ENCODE measurements around the gene RNH1.
A peak's percentile ranks its signal among the peaks of the same experiment; 100 is the strongest.

Gene RNH1

DNA sequence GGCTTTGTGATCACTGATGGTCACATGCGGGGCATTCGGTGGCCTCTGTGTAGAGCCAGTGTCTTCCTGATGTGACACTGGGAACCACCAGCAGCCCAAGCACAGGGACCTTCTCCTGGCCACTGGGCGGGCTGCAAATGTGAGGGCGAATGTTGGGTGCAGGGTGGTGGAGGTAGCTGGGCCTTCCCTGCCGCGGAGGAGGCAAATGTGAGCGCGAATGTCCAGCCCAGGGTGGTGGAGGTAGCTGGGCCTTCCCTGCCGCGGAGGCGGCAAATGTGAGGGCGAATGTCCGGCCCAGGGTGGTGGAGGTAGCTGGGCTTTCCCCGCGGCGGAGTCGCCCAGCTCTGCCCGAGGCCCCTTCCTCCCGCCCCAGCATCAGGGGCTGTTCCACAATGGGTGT, 33.6 kb downstream of the RNH1 start:
- Histone ChIP-seq H4K8ac (ENCODE audit: low read depth, low read length) (no peak overlapping the region), H3K4ac (ENCODE audit: low read depth, low read length) (no peak overlapping the region), H2BK15ac (replicated peaks; ENCODE audit: low read depth) (no peak overlapping the region), H3K27ac (ENCODE audit: low read depth, low read length) (no peak overlapping the region), H3K18ac (ENCODE audit: low read length) (no peak overlapping the region), H2BK5ac (ENCODE audit: low read length) (no peak overlapping the region), H3K36me3 (ENCODE audit: control insufficient read depth, insufficient read depth, low read length) (peaks cover 2% of the 10 kb centered on the region), H3K9ac (ENCODE audit: low read length) (no peak overlapping the region), H2BK120ac (ENCODE audit: low read depth, low read length) (no peak overlapping the region), H3K4me2 (ENCODE audit: low read length) (no peak overlapping the region), H3K4me1 (ENCODE audit: control insufficient read depth, low read depth, low read length) (peaks cover 4% of the 10 kb centered on the region), H3K27me3 (ENCODE audit: insufficient read depth, low read length, poor library complexity) (no peaks in the 10 kb centered on the region), H3K79me1 (ENCODE audit: low read length) (peaks cover 14% of the 10 kb centered on the region), H4K5ac (ENCODE audit: low read length) (no peak overlapping the region), H3K23ac (ENCODE audit: low read length) (no peak overlapping the region), H3K4me3 (ENCODE audit: low read length) (no peak overlapping the region), H3K56ac (ENCODE audit: low read length) (no peak overlapping the region), H2AK5ac (ENCODE audit: low read length) (no peak overlapping the region), H3K79me2 (ENCODE audit: control insufficient read depth, insufficient read depth, low read length) (peaks cover 12% of the 10 kb centered on the region)
- no peak for DNase-seq
- no CpG with 5 or more reads among the region's 19 CpGs for WGBS (ENCODE audit: extremely low coverage, insufficient coverage, low lambda C conversion rate)

DNA sequence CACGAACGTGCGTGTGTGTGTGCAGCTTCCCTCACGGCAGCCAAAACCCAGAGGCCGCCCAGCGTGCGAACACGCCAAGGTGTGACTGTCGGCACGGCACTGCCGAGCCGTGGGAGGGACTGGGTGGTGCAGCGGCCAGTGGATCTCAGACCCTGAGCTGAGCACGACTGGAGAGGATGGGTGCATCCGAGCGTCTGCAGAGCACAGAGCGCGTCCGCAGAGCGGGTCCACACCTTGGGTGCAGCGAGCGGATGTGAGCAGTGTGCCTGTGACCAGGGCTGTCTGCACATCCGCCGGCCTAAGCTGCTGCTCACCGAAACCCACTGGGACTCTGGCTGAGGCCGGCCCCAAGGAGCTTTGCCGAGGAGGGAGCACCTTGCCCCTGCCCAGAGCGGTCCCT, 34.2 kb downstream of the RNH1 start:
- Histone ChIP-seq H2BK120ac (ENCODE audit: low read depth, low read length) (no peak overlapping the region), H3K79me1 (ENCODE audit: low read length) (peaks cover 14% of the 10 kb centered on the region), H3K79me2 (ENCODE audit: control insufficient read depth, insufficient read depth, low read length) (peaks cover 12% of the 10 kb centered on the region), H3K36me3 (ENCODE audit: control insufficient read depth, insufficient read depth, low read length) (peaks cover 2% of the 10 kb centered on the region), H3K27ac (ENCODE audit: low read depth, low read length) (no peak overlapping the region), H3K4me3 (ENCODE audit: low read length) (no peak overlapping the region), H4K5ac (ENCODE audit: low read length) (no peak overlapping the region), H3K27me3 (ENCODE audit: insufficient read depth, low read length, poor library complexity) (no peaks in the 10 kb centered on the region), H3K4me1 (ENCODE audit: control insufficient read depth, low read depth, low read length) (peaks cover 4% of the 10 kb centered on the region), H3K4me2 (ENCODE audit: low read length) (no peak overlapping the region), H4K8ac (ENCODE audit: low read depth, low read length) (no peak overlapping the region), H2BK5ac (ENCODE audit: low read length) (no peak overlapping the region), H2BK15ac (replicated peaks; ENCODE audit: low read depth) (no peak overlapping the region), H3K18ac (ENCODE audit: low read length) (no peak overlapping the region), H3K9ac (ENCODE audit: low read length) (no peak overlapping the region), H3K4ac (ENCODE audit: low read depth, low read length) (no peak overlapping the region), H2AK5ac (ENCODE audit: low read length) (no peak overlapping the region), H3K23ac (ENCODE audit: low read length) (no peak overlapping the region), H3K56ac (ENCODE audit: low read length) (no peak overlapping the region)
- WGBS (ENCODE audit: extremely low coverage, insufficient coverage, low lambda C conversion rate) = no CpG with 5 or more reads among the region's 28 CpGs
- DNase-seq = no peak

DNA sequence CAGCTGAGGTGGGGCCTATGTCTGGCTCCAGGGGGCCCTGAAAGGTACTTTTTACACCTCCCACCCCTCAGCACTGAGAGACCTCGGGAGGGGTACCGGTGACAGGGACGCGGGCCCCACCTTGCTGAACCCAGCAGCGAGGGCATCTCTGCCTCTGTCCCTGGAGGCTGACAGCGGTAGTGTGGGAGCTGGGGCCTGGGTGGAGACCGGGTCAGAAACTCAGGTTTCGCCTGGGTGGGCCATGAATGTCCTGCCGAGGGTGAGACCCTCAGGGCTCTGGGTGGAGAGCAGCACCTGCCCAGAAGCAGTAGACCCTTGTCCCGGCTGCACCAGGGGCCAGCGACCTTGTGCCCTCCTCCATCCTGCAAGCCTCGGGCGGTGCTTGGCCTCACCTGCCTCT, 34.8 kb downstream of the RNH1 start:
- peaks cover 12% of the 10 kb centered on the region for H3K79me2 ChIP-seq (ENCODE audit: control insufficient read depth, insufficient read depth, low read length)
- H3K27me3 ChIP-seq (ENCODE audit: insufficient read depth, low read length, poor library complexity) = no peaks in the 10 kb centered on the region
- no peak overlapping the region for H3K4me2 ChIP-seq (ENCODE audit: low read length)
- no peak for DNase-seq
- H3K79me1 ChIP-seq (ENCODE audit: low read length) = peaks cover 14% of the 10 kb centered on the region
- no peak overlapping the region for H2AK5ac ChIP-seq (ENCODE audit: low read length)
- H2BK15ac ChIP-seq (replicated peaks; ENCODE audit: low read depth) = no peak overlapping the region
- no peak overlapping the region for H3K56ac ChIP-seq (ENCODE audit: low read length)
- WGBS (ENCODE audit: extremely low coverage, insufficient coverage, low lambda C conversion rate) = no CpG with 5 or more reads among the region's 13 CpGs
- H3K9ac ChIP-seq (ENCODE audit: low read length) = no peak overlapping the region
- H3K18ac ChIP-seq (ENCODE audit: low read length) = no peak overlapping the region
- no peak overlapping the region for H3K23ac ChIP-seq (ENCODE audit: low read length)
- H2BK5ac ChIP-seq (ENCODE audit: low read length) = no peak overlapping the region
- H3K27ac ChIP-seq (ENCODE audit: low read depth, low read length) = no peak overlapping the region
- no peak overlapping the region for H4K8ac ChIP-seq (ENCODE audit: low read depth, low read length)
- H3K36me3 ChIP-seq (ENCODE audit: control insufficient read depth, insufficient read depth, low read length) = peaks cover 2% of the 10 kb centered on the region
- no peak overlapping the region for H4K5ac ChIP-seq (ENCODE audit: low read length)
- peaks cover 4% of the 10 kb centered on the region for H3K4me1 ChIP-seq (ENCODE audit: control insufficient read depth, low read depth, low read length)
- H3K4me3 ChIP-seq (ENCODE audit: low read length) = no peak overlapping the region
- no peak overlapping the region for H3K4ac ChIP-seq (ENCODE audit: low read depth, low read length)
- no peak overlapping the region for H2BK120ac ChIP-seq (ENCODE audit: low read depth, low read length)

DNA sequence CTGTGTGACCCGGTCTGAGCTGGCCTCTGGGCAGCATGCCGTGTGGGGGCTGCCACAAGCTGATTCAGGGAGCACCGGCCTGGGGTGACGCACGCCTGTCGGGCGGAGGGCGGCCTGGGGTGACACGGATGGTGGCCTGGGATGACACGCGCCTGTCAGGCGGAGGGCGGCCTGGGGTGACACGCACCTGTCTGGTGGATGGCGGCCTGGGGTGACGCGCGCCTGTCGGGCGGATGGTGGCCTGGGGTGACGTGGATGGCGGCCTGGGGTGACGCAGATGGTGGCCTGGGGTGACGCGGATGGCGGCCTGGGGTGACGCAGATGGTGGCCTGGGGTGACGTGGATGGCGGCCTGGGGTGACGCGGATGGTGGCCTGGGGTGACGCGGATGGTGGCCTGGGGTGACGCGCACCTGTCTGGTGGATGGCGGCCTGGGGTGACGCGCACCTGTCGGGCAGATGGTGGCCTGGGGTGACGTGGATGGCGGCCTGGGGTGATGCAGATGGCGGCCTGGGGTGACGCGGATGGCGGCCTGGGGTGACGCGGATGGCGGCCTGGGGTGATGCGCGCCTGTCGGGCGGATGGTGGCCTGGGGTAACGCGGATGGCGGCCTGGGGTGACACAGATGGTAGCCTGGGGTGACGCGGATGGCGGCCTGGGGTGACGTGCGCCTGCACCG, 35.4 kb downstream of the RNH1 start:
- no peak overlapping the region for H3K4me2 ChIP-seq (ENCODE audit: low read length)
- no peak overlapping the region for H3K4me3 ChIP-seq (ENCODE audit: low read length)
- no CpG with 5 or more reads among the region's 61 CpGs for WGBS (ENCODE audit: extremely low coverage, insufficient coverage, low lambda C conversion rate)
- peaks cover 12% of the 10 kb centered on the region for H3K79me2 ChIP-seq (ENCODE audit: control insufficient read depth, insufficient read depth, low read length)
- H3K18ac ChIP-seq (ENCODE audit: low read length) = no peak overlapping the region
- no peak overlapping the region for H2AK5ac ChIP-seq (ENCODE audit: low read length)
- no peak overlapping the region for H3K9ac ChIP-seq (ENCODE audit: low read length)
- no peak overlapping the region for H4K5ac ChIP-seq (ENCODE audit: low read length)
- no peak for DNase-seq
- peaks cover 14% of the 10 kb centered on the region for H3K79me1 ChIP-seq (ENCODE audit: low read length)
- H3K36me3 ChIP-seq (ENCODE audit: control insufficient read depth, insufficient read depth, low read length) = peaks cover 2% of the 10 kb centered on the region
- H2BK120ac ChIP-seq (ENCODE audit: low read depth, low read length) = no peak overlapping the region
- no peak overlapping the region for H3K27ac ChIP-seq (ENCODE audit: low read depth, low read length)
- H2BK15ac ChIP-seq (replicated peaks; ENCODE audit: low read depth) = no peak overlapping the region
- no peak overlapping the region for H2BK5ac ChIP-seq (ENCODE audit: low read length)
- no peaks in the 10 kb centered on the region for H3K27me3 ChIP-seq (ENCODE audit: insufficient read depth, low read length, poor library complexity)
- no peak overlapping the region for H3K4ac ChIP-seq (ENCODE audit: low read depth, low read length)
- H3K56ac ChIP-seq (ENCODE audit: low read length) = no peak overlapping the region
- H4K8ac ChIP-seq (ENCODE audit: low read depth, low read length) = no peak overlapping the region
- H3K4me1 ChIP-seq (ENCODE audit: control insufficient read depth, low read depth, low read length) = peaks cover 4% of the 10 kb centered on the region
- no peak overlapping the region for H3K23ac ChIP-seq (ENCODE audit: low read length)

DNA sequence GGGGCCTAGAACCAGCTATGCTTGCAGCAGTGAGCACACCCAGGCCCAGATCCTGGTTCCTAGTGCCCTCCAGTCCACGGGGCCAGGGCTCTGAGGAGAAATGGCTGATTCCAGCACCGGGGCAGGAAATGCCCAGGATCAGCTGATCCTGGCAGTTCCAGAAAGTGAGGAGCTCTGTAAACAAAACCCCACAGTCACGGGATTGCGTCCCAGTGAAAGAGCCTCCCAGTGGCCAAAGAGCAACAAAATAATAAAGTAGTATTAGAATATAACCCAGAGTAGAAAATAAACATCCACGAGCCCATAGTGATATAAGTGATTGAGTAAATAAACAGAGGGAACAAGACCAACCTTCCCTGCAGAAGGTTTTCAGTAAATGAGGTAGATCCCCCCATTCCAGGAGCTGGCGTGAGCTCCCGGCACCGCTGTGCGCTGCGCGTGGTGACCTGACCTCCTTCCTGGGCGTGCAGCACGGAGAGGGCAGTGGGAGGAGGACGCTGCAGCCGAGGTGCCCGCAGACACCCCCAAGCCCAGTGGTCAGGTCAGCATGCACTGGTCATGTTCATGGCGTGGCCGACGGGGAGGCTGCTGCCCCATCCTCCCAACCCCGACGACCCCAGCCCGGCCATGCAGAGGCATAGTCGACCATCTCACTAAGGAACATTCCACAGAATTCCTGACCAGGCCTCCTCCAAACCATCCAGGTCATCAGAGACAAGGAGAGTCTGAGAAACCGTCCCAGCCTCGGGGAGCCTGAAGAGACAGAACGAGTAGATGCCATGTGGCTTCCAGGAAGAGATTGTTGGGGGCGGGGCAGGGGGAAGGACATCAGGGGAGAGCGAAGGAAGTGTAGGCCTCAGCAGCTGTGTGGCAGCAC, 37.1 kb downstream of the RNH1 start:
- Histone ChIP-seq H3K36me3 (ENCODE audit: control insufficient read depth, insufficient read depth, low read length) (no peaks in the 10 kb centered on the region), H3K9ac (ENCODE audit: low read length) (peak overlapping the region; percentile 41), H3K79me1 (ENCODE audit: low read length) (peaks cover 7% of the 10 kb centered on the region), H3K27ac (ENCODE audit: low read depth, low read length) (no peak overlapping the region), H2BK120ac (ENCODE audit: low read depth, low read length) (no peak overlapping the region), H3K27me3 (ENCODE audit: insufficient read depth, low read length, poor library complexity) (no peaks in the 10 kb centered on the region), H2BK5ac (ENCODE audit: low read length) (no peak overlapping the region), H3K4me2 (ENCODE audit: low read length) (no peak overlapping the region), H2AK5ac (ENCODE audit: low read length) (no peak overlapping the region), H3K4me3 (ENCODE audit: low read length) (no peak overlapping the region), H3K79me2 (ENCODE audit: control insufficient read depth, insufficient read depth, low read length) (peaks cover 6% of the 10 kb centered on the region), H2BK15ac (replicated peaks; ENCODE audit: low read depth) (no peak overlapping the region), H4K5ac (ENCODE audit: low read length) (no peak overlapping the region), H4K8ac (ENCODE audit: low read depth, low read length) (no peak overlapping the region), H3K56ac (ENCODE audit: low read length) (peak overlapping the region; percentile 84), H3K18ac (ENCODE audit: low read length) (no peak overlapping the region), H3K4me1 (ENCODE audit: control insufficient read depth, low read depth, low read length) (peaks cover 4% of the 10 kb centered on the region), H3K4ac (ENCODE audit: low read depth, low read length) (no peak overlapping the region), H3K23ac (ENCODE audit: low read length) (peak overlapping the region; percentile 80)
- DNase-seq = peak; percentile 34
- WGBS (ENCODE audit: extremely low coverage, insufficient coverage, low lambda C conversion rate) = no CpG with 5 or more reads among the region's 28 CpGs
